Measurements from ENCODE around the gene CLEC4M.
"Not testable (repeated sequence)": the region's sequence is repeated elsewhere in the genome, so short reads cannot be mapped to it uniquely, and the experiment has no call there.

GRCh38 chr19:7765043-7765442, 2.0 kb downstream of the CLEC4M start:
- TF ChIP-seq, protein P1, sequence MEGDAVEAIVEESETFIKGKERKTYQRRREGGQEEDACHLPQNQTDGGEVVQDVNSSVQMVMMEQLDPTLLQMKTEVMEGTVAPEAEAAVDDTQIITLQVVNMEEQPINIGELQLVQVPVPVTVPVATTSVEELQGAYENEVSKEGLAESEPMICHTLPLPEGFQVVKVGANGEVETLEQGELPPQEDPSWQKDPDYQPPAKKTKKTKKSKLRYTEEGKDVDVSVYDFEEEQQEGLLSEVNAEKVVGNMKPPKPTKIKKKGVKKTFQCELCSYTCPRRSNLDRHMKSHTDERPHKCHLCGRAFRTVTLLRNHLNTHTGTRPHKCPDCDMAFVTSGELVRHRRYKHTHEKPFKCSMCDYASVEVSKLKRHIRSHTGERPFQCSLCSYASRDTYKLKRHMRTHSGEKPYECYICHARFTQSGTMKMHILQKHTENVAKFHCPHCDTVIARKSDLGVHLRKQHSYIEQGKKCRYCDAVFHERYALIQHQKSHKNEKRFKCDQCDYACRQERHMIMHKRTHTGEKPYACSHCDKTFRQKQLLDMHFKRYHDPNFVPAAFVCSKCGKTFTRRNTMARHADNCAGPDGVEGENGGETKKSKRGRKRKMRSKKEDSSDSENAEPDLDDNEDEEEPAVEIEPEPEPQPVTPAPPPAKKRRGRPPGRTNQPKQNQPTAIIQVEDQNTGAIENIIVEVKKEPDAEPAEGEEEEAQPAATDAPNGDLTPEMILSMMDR (IDR thresholded peaks at IDR 0.05) = not testable (repeated sequence)
- TF ChIP-seq POLR2A (IDR thresholded peaks at IDR 0.05) = not testable (repeated sequence)
